H1 (cell line): ENCODE measurements around the gene DOCK8. TPM values are rescaled to one million over a fixed set of nuclear protein-coding genes. Genes with fewer than 3 reads are reported as not detected.

Experiments
- CTCF ChIA-PET: fragments of 300-600 bp; sonication (Branson Sonifier 250); formaldehyde crosslinking; loops from one replicate; lab custom pipeline; 2021; ENCODE audit not compliant: partially characterized antibody; lab: Charles Lee
- POLR2A ChIA-PET: fragments of 300-600 bp; sonication (Branson Sonifier 250); formaldehyde crosslinking; loops from one replicate; lab custom pipeline; 2021; ENCODE audit warnings: inconsistent platforms; ENCODE audit not compliant: partially characterized antibody; lab: Charles Lee
- DNase-seq, 2 experiments: peaks; one replicate each; pipeline versions ENCODE4 v3.0.0 to v3.0.0-alpha.2; 2010 to 2022; ENCODE audit warnings: low spot score in 2 of 2, low read depth in 1 of 2, mixed read lengths in 1 of 2
- FAIRE-seq: peaks from 2 replicates; lab custom pipeline; 2011; peaks lifted over from hg19 to GRCh38; lab: Jason Lieb, UNC
- H2AFZ ChIP-seq: 2 replicates; pipeline ENCODE4 v1.8.1; 2012; ENCODE audit warnings: low read length, inconsistent platforms
- H2AK5ac ChIP-seq: 2 replicates; pipeline ENCODE4 v1.6.1; 2013; ENCODE audit warnings: low read depth, low read length
- H2BK120ac ChIP-seq: replicated peaks from 2 replicates; pipeline ENCODE3; 2013; ENCODE audit warnings: low read depth, low read length, inconsistent platforms
- H2BK12ac ChIP-seq: 2 replicates; pipeline ENCODE4 v1.6.1; 2013; ENCODE audit warnings: low read depth, low read length
- H2BK15ac ChIP-seq: 2 replicates; pipeline ENCODE4 v1.6.1; 2013; ENCODE audit warnings: low read length
- H2BK20ac ChIP-seq: 2 replicates; pipeline ENCODE4 v1.6.1; 2013; ENCODE audit warnings: low read length
- H2BK5ac ChIP-seq: 2 replicates; pipeline ENCODE4 v1.6.1; 2013; ENCODE audit warnings: low read depth, low read length
- H3K14ac ChIP-seq: 2 replicates; pipeline ENCODE4 v1.6.1; 2013; ENCODE audit warnings: inconsistent platforms; ENCODE audit not compliant: insufficient read length
- H3K18ac ChIP-seq: 2 replicates; pipeline ENCODE4 v1.6.1; 2013; ENCODE audit warnings: low read length; ENCODE audit errors: extremely low read depth
- H3K23ac ChIP-seq: 2 replicates; pipeline ENCODE4 v1.6.1; 2013; ENCODE audit warnings: inconsistent platforms; ENCODE audit not compliant: insufficient read length
- H3K23me2 ChIP-seq: 2 replicates; pipeline ENCODE4 v1.6.1; 2013; ENCODE audit warnings: low read depth, low read length
- H3K27ac ChIP-seq: 2 replicates; pipeline ENCODE4 v1.6.1; 2011; ENCODE audit warnings: low read depth, low read length, inconsistent platforms
- H3K27me3 ChIP-seq, 4 experiments: replicated peaks in 1 of 4; 1 replicate in 1 of 4; 2 replicates in 3 of 4; pipeline versions ENCODE4 v1.6.1 to v1.8.1; 2011 to 2013; ENCODE audit warnings: low read length in 3 of 4, mild to moderate bottlenecking in 3 of 4, inconsistent platforms in 2 of 4, mixed read lengths in 2 of 4, moderate library complexity in 1 of 4; ENCODE audit not compliant: control insufficient read depth in 3 of 4, insufficient read depth in 3 of 4; ENCODE audit errors: extremely low read depth in 1 of 4
- H3K36me3 ChIP-seq, 4 experiments: 2 replicates each; pipeline versions ENCODE4 v1.6.1 to v1.8.1; 2011 to 2013; ENCODE audit warnings: mild to moderate bottlenecking in 4 of 4, low read length in 3 of 4, moderate library complexity in 2 of 4, control low read depth in 1 of 4, inconsistent platforms in 1 of 4; ENCODE audit not compliant: insufficient read depth in 4 of 4, control insufficient read depth in 2 of 4
- H3K4ac ChIP-seq: replicated peaks from 2 replicates; pipeline ENCODE3; 2013; ENCODE audit warnings: low read length, low read depth, mixed read lengths, inconsistent platforms; ENCODE audit not compliant: insufficient read length
- H3K4me1 ChIP-seq, 4 experiments: replicated peaks in 1 of 4; 1 replicate in 1 of 4; 2 replicates in 3 of 4; pipeline versions ENCODE4 v1.6.1 to v1.8.1; 2011 to 2013; ENCODE audit warnings: low read length in 3 of 4, inconsistent platforms in 2 of 4, mixed read lengths in 1 of 4; ENCODE audit not compliant: insufficient read depth in 4 of 4, control insufficient read depth in 3 of 4
- H3K4me2 ChIP-seq, 2 experiments: 2 replicates each; pipeline versions ENCODE4 v1.6.1 to v1.8.1; 2011 to 2013; ENCODE audit warnings: low read depth in 2 of 2, low read length in 2 of 2, control low read depth in 1 of 2, inconsistent platforms in 1 of 2, mild to moderate bottlenecking in 1 of 2; ENCODE audit not compliant: insufficient read depth in 1 of 2
- H3K4me3 ChIP-seq, 4 experiments: fragments of 200-600, 300-600 bp in 1 of 4; sonication (generic), shearing (Covaris generic), sonication (Bioruptor Twin) in 1 of 4; 2 replicates each; pipeline versions ENCODE4 v1.5.1 to v1.8.1; 2011 to 2016; ENCODE audit warnings: low read length in 4 of 4, low read depth in 3 of 4, control low read depth in 2 of 4, inconsistent platforms in 2 of 4, mild to moderate bottlenecking in 2 of 4, mixed read lengths in 1 of 4, moderate library complexity in 1 of 4; ENCODE audit not compliant: insufficient read depth in 2 of 4; ENCODE audit errors: extremely low read depth in 1 of 4
- H3K56ac ChIP-seq: replicated peaks from 2 replicates; pipeline ENCODE3; 2013; ENCODE audit warnings: low read depth, mild to moderate bottlenecking, mixed read lengths, low read length, inconsistent platforms; ENCODE audit not compliant: insufficient read length
- H3K79me1 ChIP-seq: 2 replicates; pipeline ENCODE4 v1.6.1; 2013; ENCODE audit warnings: low read depth, low read length, control low read depth
- H3K79me2 ChIP-seq, 2 experiments: 2 replicates each; pipeline versions ENCODE4 v1.6.1 to v1.8.1; 2012 to 2013; ENCODE audit warnings: low read length in 2 of 2, mild to moderate bottlenecking in 2 of 2, inconsistent platforms in 1 of 2; ENCODE audit not compliant: insufficient read depth in 2 of 2, control insufficient read depth in 1 of 2
- H3K9ac ChIP-seq, 4 experiments: replicated peaks in 1 of 4; 1 replicate in 1 of 4; 2 replicates in 3 of 4; pipeline versions ENCODE4 v1.6.1 to v1.8.1; 2011 to 2013; ENCODE audit warnings: low read depth in 3 of 4, low read length in 3 of 4, control low read depth in 2 of 4, mild to moderate bottlenecking in 2 of 4, moderate library complexity in 2 of 4, inconsistent platforms in 1 of 4; ENCODE audit errors: extremely low read depth in 1 of 4
- H3K9me3 ChIP-seq, 2 experiments: 2 replicates each; pipeline versions ENCODE4 v1.6.1 to v1.8.1; 2012 to 2013; ENCODE audit warnings: mild to moderate bottlenecking in 2 of 2, moderate library complexity in 2 of 2, control low read depth in 1 of 2, inconsistent platforms in 1 of 2, low read depth in 1 of 2, low read length in 1 of 2, mixed read lengths in 1 of 2; ENCODE audit not compliant: insufficient read depth in 2 of 2
- H4K20me1 ChIP-seq, 2 experiments: replicated peaks in 1 of 2; 2 replicates each; pipeline versions ENCODE3 to v1.8.1; 2011 to 2013; ENCODE audit warnings: inconsistent platforms in 2 of 2, low read length in 2 of 2, mild to moderate bottlenecking in 1 of 2; ENCODE audit not compliant: insufficient read depth in 2 of 2, control insufficient read depth in 1 of 2
- H4K5ac ChIP-seq: 2 replicates; pipeline ENCODE4 v1.6.1; 2013; ENCODE audit warnings: low read length, low read depth, mixed read lengths, inconsistent platforms; ENCODE audit not compliant: insufficient read length
- H4K8ac ChIP-seq: 2 replicates; pipeline ENCODE4 v1.8.0; 2013; ENCODE audit warnings: mild to moderate bottlenecking, moderate library complexity, low read length, inconsistent platforms; ENCODE audit not compliant: insufficient read depth; ENCODE audit errors: extremely low read depth
- H4K91ac ChIP-seq: replicated peaks from 2 replicates; pipeline ENCODE3; 2013; ENCODE audit warnings: low read length, mixed read lengths, inconsistent platforms; ENCODE audit not compliant: insufficient read length
- ATF3 ChIP-seq: IDR thresholded peaks from 2 replicates; pipeline ENCODE4 v1.6.1; 2011; ENCODE audit warnings: low read depth, mild to moderate bottlenecking, low read length; ENCODE audit not compliant: insufficient read depth
- CHD2 ChIP-seq: IDR thresholded peaks from 2 replicates; pipeline ENCODE4 v1.6.1; 2012; ENCODE audit warnings: low read length, improper control_type of control experiment
- CTBP2 ChIP-seq: IDR thresholded peaks from 2 replicates; pipeline ENCODE4 v1.7.0; 2011; ENCODE audit warnings: borderline replicate concordance, mild to moderate bottlenecking, moderate library complexity, mixed read lengths, low read length; ENCODE audit not compliant: insufficient read depth, insufficient read length
- EP300 ChIP-seq, 2 experiments: IDR thresholded peaks; 1 replicate in 1 of 2; 2 replicates in 1 of 2; pipeline ENCODE4 v1.6.1; 2011 to 2012; ENCODE audit warnings: low read depth in 2 of 2, low read length in 2 of 2, mild to moderate bottlenecking in 2 of 2, borderline replicate concordance in 1 of 2, inconsistent platforms in 1 of 2, moderate library complexity in 1 of 2
- KDM1A ChIP-seq: fragments of 200-600, 300-600 bp; sonication (generic); IDR thresholded peaks from 2 replicates; pipeline ENCODE4 v1.7.1; 2016; ENCODE audit warnings: mild to moderate bottlenecking, low read length, borderline replicate concordance
- KDM5A ChIP-seq: fragments of 200-600 bp; IDR thresholded peaks from 2 replicates; pipeline ENCODE4 v1.7.1; 2012; ENCODE audit warnings: mild to moderate bottlenecking, low read length, inconsistent platforms, mixed read lengths
- POLR2AphosphoS5 ChIP-seq: IDR thresholded peaks from 2 replicates; pipeline ENCODE4 v1.6.1; 2011; ENCODE audit warnings: low read depth, low read length
- SIRT6 ChIP-seq: IDR thresholded peaks from one replicate; pipeline ENCODE4 v1.7.1; 2012; ENCODE audit warnings: low read length, inconsistent platforms
- ZNF274 ChIP-seq: IDR thresholded peaks from 2 replicates; pipeline ENCODE4 v1.7.0; 2012; ENCODE audit warnings: low read length, borderline replicate concordance; ENCODE audit errors: extremely low read depth
- WGBS, 2 experiments: shearing (Covaris generic) in 1 of 2; methylation state at CpG; one replicate each; pipeline versions ENCODE4 v1.1.6 to v1.1.7; 2013 to 2015; ENCODE audit warnings: low lambda C conversion rate in 2 of 2, mixed read lengths in 2 of 2, inconsistent platforms in 1 of 2, low coverage in 1 of 2, missing lambda C conversion rate in 1 of 2; ENCODE audit not compliant: insufficient replicate concordance in 2 of 2, insufficient coverage in 1 of 2, insufficient read length in 1 of 2; ENCODE audit errors: extremely low coverage in 1 of 2, missing lambda C conversion rate in 1 of 2; 5-methylcytosine and 5-hydroxymethylcytosine counted together
- polyA plus RNA-seq, 7 experiments: library from polyadenylated mRNA; depleted of rRNA in 3 of 7; stranded (reverse) in 5 of 7; unstranded in 2 of 7; fragments of >200 nt in 5 of 7; fragments of 200-250 nt in 2 of 7; gene quantifications; 1 replicate in 5 of 7; 2 replicates in 1 of 7; 4 replicates in 1 of 7; pipeline versions ENCODE4 v1.2.1 to v1.2.3, GENCODE V29; 2011 to 2013; ENCODE audit warnings: missing spikeins in 2 of 7, mixed read lengths in 2 of 7
- total RNA-seq: library from RNA; stranded (reverse); fragmentation: NEBNext Ultra II Directional; extraction: Animal tissue kit (Norgen Biotek cat#: 25700); gene quantifications from 2 replicates; pipeline ENCODE4 v1.2.1, GENCODE V29; 2021

DOCK8 gene
- total and polyA plus RNA-seq, 2 of the 8 experiments (the other 6 are each of a cell fraction or from before 2014, with no cell fraction given): 0.57 to 2.0 TPM

GRCh38 chr9:437574-438001 lies 222.9 kb downstream of the DOCK8 start:
- Histone ChIP-seq H4K91ac (no peak overlapping the region), H3K4me2 (no peak overlapping the region), H3K14ac (no peak overlapping the region), H3K56ac (no peak overlapping the region), H2AK5ac (no peak overlapping the region), H2BK12ac (no peak overlapping the region), H3K27me3 (0 out of 7 replicates have a peak, but pooled peaks cover 0 to 1% (median 0%) of the 10 kb centered on the region in 4 experiments), H4K20me1 (no peaks in the 10 kb centered on the region), H4K5ac (no peak overlapping the region), H3K79me1 (no peaks in the 10 kb centered on the region), H2AFZ (no peak overlapping the region), H3K4ac (no peak overlapping the region), H3K23me2 (no peaks in the 10 kb centered on the region), H3K79me2 (no peaks in the 10 kb centered on the region), H3K23ac (no peak overlapping the region), H2BK5ac (no peak overlapping the region), H3K4me3 (no peak overlapping the region), H3K9me3 (no peaks in the 10 kb centered on the region), H2BK15ac (no peak overlapping the region), H2BK120ac (no peak overlapping the region), H3K18ac (no peak overlapping the region), H3K36me3 (no peaks in the 10 kb centered on the region), H3K9ac (no peak overlapping the region), H3K4me1 (no peaks in the 10 kb centered on the region), H3K27ac (no peak overlapping the region), H4K8ac (no peak overlapping the region), H2BK20ac (no peak overlapping the region)
- no peak for FAIRE-seq
- POLR2A ChIA-PET: no interaction called here
- no peak for DNase-seq
- 82% methylated on average over 1 of the region's 1 CpG; no CpG with 5 or more reads in 1 of the 2 experiments for WGBS, 2 experiments
- CTCF ChIA-PET: interaction anchor here (0.6 kb wide), 1 partner anchor 63 kb away, joined by 3 read pairs; no protein-coding TSS in a partner anchor
- no peak for TF ChIP-seq KDM1A
- no peak for TF ChIP-seq ZNF274
- TF ChIP-seq CHD2: no peak
- no peak for TF ChIP-seq SIRT6
- TF ChIP-seq KDM5A: no peak
- no peak for TF ChIP-seq EP300 (IDR thresholded peaks at IDR 0.05; ENCODE audit: borderline replicate concordance in 1 of 2, low read depth in 2 of 2, low read length in 2 of 2)
- TF ChIP-seq POLR2AphosphoS5: no peak
- TF ChIP-seq CTBP2: no peak
- no peak for TF ChIP-seq ATF3
